ENCODE results near the gene RPS6KA3. TPM values are rescaled to one million over a fixed set of nuclear protein-coding genes. Genes with fewer than 3 reads are reported as not detected.

RPS6KA3 gene
- polyA plus RNA-seq (2013, experiment 1 of 2), result 9.6 TPM
- polyA plus RNA-seq (2013, experiment 2 of 2), result 12.0 TPM

DNA sequence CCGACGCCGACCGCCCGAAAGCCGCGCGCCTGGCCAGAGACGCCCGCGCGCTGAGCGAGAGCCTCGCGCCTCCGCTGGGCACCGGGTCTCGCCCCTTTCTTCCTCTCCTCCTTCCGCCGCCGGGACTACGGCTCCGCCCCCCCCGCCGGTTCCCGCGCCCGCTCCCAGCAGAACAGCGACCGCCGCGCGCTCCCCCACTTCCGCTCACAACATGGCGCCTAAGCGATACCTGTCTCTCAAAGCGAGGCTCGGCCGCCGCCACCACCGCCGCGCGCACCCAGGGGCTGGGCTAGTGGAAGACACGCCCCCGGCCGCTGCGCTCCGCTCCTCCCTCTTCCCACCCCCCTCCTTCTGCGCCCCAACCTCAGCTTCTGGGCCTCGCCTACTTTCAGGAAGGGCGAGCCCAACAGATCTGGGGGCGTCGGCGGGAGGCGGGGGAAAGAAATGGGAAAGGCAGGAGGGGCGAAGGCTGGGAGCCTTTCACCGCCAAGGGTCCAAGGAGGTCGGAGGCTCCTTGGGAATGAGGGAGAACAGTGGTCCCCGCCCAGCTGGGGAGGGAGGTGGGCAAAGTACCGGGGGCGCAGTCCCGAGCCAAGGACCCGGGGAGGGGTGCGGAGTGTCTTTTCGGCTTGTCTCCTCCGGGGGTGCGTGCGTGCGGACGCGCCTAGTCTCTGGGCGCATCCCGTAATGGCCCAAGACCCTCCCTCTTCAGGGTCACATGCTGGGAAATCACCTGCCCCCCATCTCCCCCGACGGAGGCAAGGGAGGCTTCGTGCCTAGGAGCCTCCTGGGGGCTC is at the start of gene RPS6KA3:
TSS of gene RPS6KA3 (minus strand) at position 100 of the 797 bp plus-strand sequence. CDS start 277 bp downstream, outside the sequence.
- Histone ChIP-seq H3K27me3 (ENCODE audit: insufficient read depth, low read length) (peaks cover 34% of the 10 kb centered on the region), H3K27ac (ENCODE audit: low read depth, low read length) (peak within 1 kb of the TSS; percentile 58; the same call in 1 of the 2 replicates), H3K4me1 (ENCODE audit: insufficient read depth, low read length) (0 out of 2 replicates have a peak, but pooled peaks cover 6% of the 10 kb centered on the region), H3K36me3 (ENCODE audit: insufficient read depth, low read length) (no peaks in the 10 kb centered on the region), H3K9ac (ENCODE audit: low read depth, low read length) (peak within 1 kb of the TSS; percentile 67), H3K9me3 (ENCODE audit: insufficient read depth, low read depth, low read length) (no peaks in the 10 kb centered on the region), H3K4me3 (ENCODE audit: low read length) (peak within 1 kb of the TSS; percentile 81)
- WGBS, result under 1% methylated on average over 75 of the region's 77 CpGs

DNA sequence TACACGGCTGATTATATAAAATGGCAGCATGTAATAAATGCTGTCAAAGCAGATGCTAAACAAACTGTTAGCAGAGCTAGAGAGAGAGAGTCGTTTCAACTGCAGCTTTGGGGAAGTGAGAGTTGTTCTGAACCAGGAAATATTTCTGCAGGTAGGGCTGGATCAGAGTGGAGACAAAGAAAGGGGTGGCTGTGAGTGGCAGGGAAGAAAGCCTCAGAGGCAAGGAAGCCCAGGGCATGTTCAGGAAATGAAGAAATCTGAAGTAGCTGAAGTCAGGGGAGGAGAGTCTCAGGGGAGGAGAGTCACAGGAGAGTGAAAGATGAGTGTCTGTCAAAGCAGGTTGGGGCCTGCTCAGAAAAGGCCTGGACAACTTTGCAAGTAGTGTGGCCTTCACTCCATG is 48.4 kb upstream of the RPS6KA3 start:
- no peaks in the 10 kb centered on the region for H3K36me3 ChIP-seq (ENCODE audit: insufficient read depth, low read length)
- WGBS, result 84% methylated on average over 2 of the region's 2 CpGs
- no peak overlapping the region for H3K4me3 ChIP-seq (ENCODE audit: low read length)
- no peak overlapping the region for H3K27ac ChIP-seq (ENCODE audit: low read depth, low read length)
- H3K9me3 ChIP-seq (ENCODE audit: insufficient read depth, low read depth, low read length), result no peaks in the 10 kb centered on the region
- H3K9ac ChIP-seq (ENCODE audit: low read depth, low read length), result no peak overlapping the region
- H3K4me1 ChIP-seq (ENCODE audit: insufficient read depth, low read length), result no peaks in the 10 kb centered on the region
- H3K27me3 ChIP-seq (ENCODE audit: insufficient read depth, low read length), result no peaks in the 10 kb centered on the region

DNA sequence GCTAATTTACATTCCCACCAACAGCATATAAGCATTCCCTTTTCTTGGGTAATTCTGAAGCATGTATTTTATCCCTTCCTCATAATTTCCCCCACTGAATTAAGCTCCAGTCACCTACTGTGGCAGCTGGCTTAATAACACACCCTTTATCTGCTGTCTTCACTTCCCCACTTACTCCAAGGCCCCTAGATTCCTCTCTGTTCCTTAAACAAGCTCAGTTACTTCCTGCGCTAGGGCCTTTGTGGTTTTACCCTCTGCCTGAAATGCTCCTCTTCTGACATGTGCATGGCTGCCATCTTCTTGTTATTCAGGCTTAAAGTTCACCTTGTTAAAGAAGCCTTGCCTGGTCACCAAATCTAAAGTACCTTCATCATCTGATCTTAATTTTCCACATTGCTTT is 47.2 kb upstream of the RPS6KA3 start:
- 98% methylated on average over 1 of the region's 1 CpG for WGBS
- H3K27ac ChIP-seq (ENCODE audit: low read depth, low read length), result no peak overlapping the region

DNA sequence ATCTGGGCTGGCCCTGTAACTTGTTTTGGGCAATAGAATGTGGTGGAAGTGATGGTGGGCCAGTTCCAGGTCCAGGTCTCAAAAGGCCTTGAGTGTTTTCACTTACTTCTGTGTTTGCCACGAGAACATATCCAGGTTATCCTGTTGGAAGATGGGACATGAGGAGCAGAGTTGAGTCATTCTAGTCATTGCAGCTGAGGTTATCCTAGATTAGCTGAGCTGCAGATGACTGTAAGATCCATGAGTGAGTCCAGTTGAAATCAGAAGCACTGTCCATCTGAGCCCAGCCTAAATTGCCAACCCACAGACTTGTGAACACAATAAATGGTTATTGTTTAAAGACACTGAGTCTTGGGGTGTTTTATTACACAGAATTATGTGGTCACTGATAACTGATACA is 45.3 kb upstream of the RPS6KA3 start:
- H3K9me3 ChIP-seq (ENCODE audit: insufficient read depth, low read depth, low read length), result no peaks in the 10 kb centered on the region
- no peaks in the 10 kb centered on the region for H3K27me3 ChIP-seq (ENCODE audit: insufficient read depth, low read length)
- 96% methylated on average over 1 of the region's 1 CpG for WGBS
- H3K4me1 ChIP-seq (ENCODE audit: insufficient read depth, low read length), result no peaks in the 10 kb centered on the region
- H3K27ac ChIP-seq (ENCODE audit: low read depth, low read length), result no peak overlapping the region
- H3K36me3 ChIP-seq (ENCODE audit: insufficient read depth, low read length), result no peaks in the 10 kb centered on the region
- H3K4me3 ChIP-seq (ENCODE audit: low read length), result no peak overlapping the region
- no peak overlapping the region for H3K9ac ChIP-seq (ENCODE audit: low read depth, low read length)

More for the DNA sequence above, 47.2 kb upstream of the RPS6KA3 start:
- no peaks in the 10 kb centered on the region for H3K36me3 ChIP-seq (ENCODE audit: insufficient read depth, low read length)
- no peaks in the 10 kb centered on the region for H3K9me3 ChIP-seq (ENCODE audit: insufficient read depth, low read depth, low read length)
- H3K4me3 ChIP-seq (ENCODE audit: low read length), result no peak overlapping the region
- no peaks in the 10 kb centered on the region for H3K4me1 ChIP-seq (ENCODE audit: insufficient read depth, low read length)
- H3K27me3 ChIP-seq (ENCODE audit: insufficient read depth, low read length), result no peaks in the 10 kb centered on the region
- no peak overlapping the region for H3K9ac ChIP-seq (ENCODE audit: low read depth, low read length)

DNA sequence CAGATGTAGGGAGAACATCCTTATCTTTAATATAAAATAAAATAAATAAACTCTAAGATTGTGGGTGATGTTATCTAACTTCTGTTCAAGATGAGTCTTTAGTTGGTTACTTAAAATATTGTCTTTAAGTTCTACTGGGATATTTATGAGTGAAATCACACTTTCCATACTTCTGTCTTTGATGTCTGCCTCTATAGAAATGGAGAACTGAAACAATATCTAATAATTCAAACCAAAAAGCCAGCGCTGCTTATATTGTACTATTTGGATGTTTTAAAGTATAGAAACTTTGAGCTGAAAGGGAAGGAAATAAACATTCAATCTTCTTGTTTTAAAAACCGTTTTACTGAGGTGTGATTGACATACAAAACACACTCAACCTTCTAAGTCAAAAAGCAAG is 44.8 kb upstream of the RPS6KA3 start:
- no peaks in the 10 kb centered on the region for H3K36me3 ChIP-seq (ENCODE audit: insufficient read depth, low read length)
- H3K27ac ChIP-seq (ENCODE audit: low read depth, low read length), result no peak overlapping the region
- H3K9me3 ChIP-seq (ENCODE audit: insufficient read depth, low read depth, low read length), result no peaks in the 10 kb centered on the region
- H3K4me3 ChIP-seq (ENCODE audit: low read length), result no peak overlapping the region
- no peak overlapping the region for H3K9ac ChIP-seq (ENCODE audit: low read depth, low read length)
- no peaks in the 10 kb centered on the region for H3K27me3 ChIP-seq (ENCODE audit: insufficient read depth, low read length)
- no CpG with 5 or more reads among the region's 2 CpGs for WGBS
- no peaks in the 10 kb centered on the region for H3K4me1 ChIP-seq (ENCODE audit: insufficient read depth, low read length)

DNA sequence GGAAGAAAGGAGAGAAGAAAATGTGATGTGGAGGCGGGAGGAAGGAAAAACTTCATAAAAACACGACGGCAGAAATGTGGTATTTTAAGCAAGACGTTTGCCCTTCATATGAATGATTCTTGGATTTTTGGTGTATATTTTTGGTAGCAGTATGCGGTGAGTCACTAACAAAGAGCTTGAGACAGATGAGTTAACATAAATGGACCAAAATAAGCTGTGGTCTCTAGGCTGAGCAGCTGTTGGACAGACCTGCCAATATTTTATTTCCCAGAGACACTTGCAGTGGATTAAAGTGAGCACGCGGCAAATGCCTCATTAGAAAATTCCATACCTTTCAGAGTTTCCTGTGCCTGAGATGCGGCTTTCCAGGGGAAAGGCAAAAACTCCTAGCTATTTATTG is 43.1 kb upstream of the RPS6KA3 start:
- Histone ChIP-seq H3K27me3 (ENCODE audit: insufficient read depth, low read length) (no peaks in the 10 kb centered on the region), H3K4me3 (ENCODE audit: low read length) (no peak overlapping the region), H3K27ac (ENCODE audit: low read depth, low read length) (no peak overlapping the region), H3K9me3 (ENCODE audit: insufficient read depth, low read depth, low read length) (no peaks in the 10 kb centered on the region), H3K36me3 (ENCODE audit: insufficient read depth, low read length) (no peaks in the 10 kb centered on the region), H3K9ac (ENCODE audit: low read depth, low read length) (no peak overlapping the region), H3K4me1 (ENCODE audit: insufficient read depth, low read length) (no peaks in the 10 kb centered on the region)
- WGBS, result 95% methylated on average over 8 of the region's 8 CpGs

DNA sequence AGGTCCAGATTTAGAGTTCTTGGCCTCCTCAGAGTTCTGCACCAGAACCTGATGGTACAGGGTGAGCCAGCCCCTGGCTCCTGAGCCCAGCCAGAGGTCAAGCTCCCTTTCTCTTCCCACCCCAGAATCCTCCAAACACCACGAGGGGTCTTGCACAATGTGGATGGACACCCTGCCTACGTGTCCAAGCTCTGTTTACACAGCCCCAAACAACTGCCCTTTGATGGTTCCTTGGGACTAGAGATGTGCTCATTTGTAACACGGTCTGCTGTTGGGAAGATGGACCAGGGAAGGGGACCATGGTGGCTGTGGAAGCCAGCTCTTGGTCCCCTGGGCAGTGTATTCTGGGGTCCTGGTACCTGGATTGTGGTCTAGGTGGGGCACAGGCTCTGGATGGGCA is 40.0 kb upstream of the RPS6KA3 start:
- no peak overlapping the region for H3K27ac ChIP-seq (ENCODE audit: low read depth, low read length)
- H3K27me3 ChIP-seq (ENCODE audit: insufficient read depth, low read length), result no peaks in the 10 kb centered on the region
- H3K4me3 ChIP-seq (ENCODE audit: low read length), result no peak overlapping the region
- no peaks in the 10 kb centered on the region for H3K36me3 ChIP-seq (ENCODE audit: insufficient read depth, low read length)
- no peaks in the 10 kb centered on the region for H3K4me1 ChIP-seq (ENCODE audit: insufficient read depth, low read length)
- H3K9me3 ChIP-seq (ENCODE audit: insufficient read depth, low read depth, low read length), result no peaks in the 10 kb centered on the region
- WGBS, result 93% methylated on average over 3 of the region's 3 CpGs
- no peak overlapping the region for H3K9ac ChIP-seq (ENCODE audit: low read depth, low read length)

DNA sequence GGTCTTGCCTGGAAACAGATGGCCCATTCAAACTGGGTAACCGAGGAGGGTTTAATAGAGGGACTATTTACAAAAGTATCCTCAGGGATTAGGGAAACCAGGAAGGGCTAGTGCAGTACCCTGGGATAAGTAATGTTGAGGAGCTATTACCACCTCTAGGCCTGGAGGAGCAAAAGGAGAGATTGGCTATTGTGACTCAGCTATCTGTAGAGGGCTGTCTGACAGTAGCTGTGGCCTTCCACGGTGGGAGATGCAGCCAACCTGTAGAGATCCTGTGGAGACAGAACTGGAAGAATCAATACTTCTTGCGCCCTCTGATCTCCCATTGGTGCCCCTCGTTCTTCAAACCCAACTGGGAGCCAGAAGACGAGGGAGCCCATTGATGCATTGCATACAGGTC is 34.1 kb upstream of the RPS6KA3 start:
- no peaks in the 10 kb centered on the region for H3K9me3 ChIP-seq (ENCODE audit: insufficient read depth, low read depth, low read length)
- no peak overlapping the region for H3K27ac ChIP-seq (ENCODE audit: low read depth, low read length)
- no peaks in the 10 kb centered on the region for H3K36me3 ChIP-seq (ENCODE audit: insufficient read depth, low read length)
- H3K27me3 ChIP-seq (ENCODE audit: insufficient read depth, low read length), result no peaks in the 10 kb centered on the region
- no peak overlapping the region for H3K4me3 ChIP-seq (ENCODE audit: low read length)
- H3K9ac ChIP-seq (ENCODE audit: low read depth, low read length), result no peak overlapping the region
- no peaks in the 10 kb centered on the region for H3K4me1 ChIP-seq (ENCODE audit: insufficient read depth, low read length)
- whole genome bisulfite sequencing, result 83% methylated on average over 5 of the region's 5 CpGs

DNA sequence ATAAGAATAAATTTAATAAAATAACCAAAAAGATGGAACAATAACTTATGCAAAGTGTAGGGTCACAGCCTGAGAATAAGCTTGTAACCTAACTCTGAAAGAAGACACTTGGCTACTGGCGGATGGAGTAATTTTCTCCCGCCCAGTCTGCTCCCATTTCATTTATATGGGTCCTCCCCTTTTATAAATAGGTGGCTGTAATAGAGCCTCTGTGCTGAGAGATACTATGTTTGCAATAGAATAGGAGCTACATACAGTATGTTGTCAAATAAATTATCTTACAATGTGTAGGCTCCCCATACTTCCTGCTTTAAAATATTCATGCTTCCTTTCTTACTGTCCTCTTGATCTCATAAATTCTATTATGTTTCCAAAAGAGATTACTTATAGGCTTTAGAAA is 28.2 kb upstream of the RPS6KA3 start:
- no peaks in the 10 kb centered on the region for H3K9me3 ChIP-seq (ENCODE audit: insufficient read depth, low read depth, low read length)
- no peak overlapping the region for H3K4me3 ChIP-seq (ENCODE audit: low read length)
- H3K4me1 ChIP-seq (ENCODE audit: insufficient read depth, low read length), result no peaks in the 10 kb centered on the region
- H3K9ac ChIP-seq (ENCODE audit: low read depth, low read length), result no peak overlapping the region
- no peak overlapping the region for H3K27ac ChIP-seq (ENCODE audit: low read depth, low read length)
- H3K27me3 ChIP-seq (ENCODE audit: insufficient read depth, low read length), result no peaks in the 10 kb centered on the region
- no peaks in the 10 kb centered on the region for H3K36me3 ChIP-seq (ENCODE audit: insufficient read depth, low read length)
- WGBS, result 83% methylated on average over 2 of the region's 2 CpGs

DNA sequence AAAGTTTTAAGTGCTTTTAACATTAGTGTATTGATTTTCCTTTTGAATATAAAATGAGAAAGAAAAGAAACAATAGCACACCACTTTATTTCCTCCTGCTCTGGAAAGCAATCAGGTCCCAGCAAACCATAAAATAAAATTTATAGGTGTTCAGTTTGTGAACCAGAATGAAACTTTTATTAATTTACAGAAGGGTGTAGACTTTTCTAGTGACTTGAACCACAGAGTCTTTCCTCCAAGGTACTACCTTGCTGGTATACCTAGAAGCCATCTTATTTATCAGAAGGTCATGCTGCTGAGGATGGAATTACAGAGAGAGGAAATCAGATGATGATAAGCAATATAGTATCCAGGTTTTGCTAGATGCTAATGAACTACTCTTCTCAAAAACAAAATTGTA is 27.6 kb upstream of the RPS6KA3 start:
- no peaks in the 10 kb centered on the region for H3K27me3 ChIP-seq (ENCODE audit: insufficient read depth, low read length)
- no peaks in the 10 kb centered on the region for H3K4me1 ChIP-seq (ENCODE audit: insufficient read depth, low read length)
- no peak overlapping the region for H3K27ac ChIP-seq (ENCODE audit: low read depth, low read length)
- H3K36me3 ChIP-seq (ENCODE audit: insufficient read depth, low read length), result no peaks in the 10 kb centered on the region
- H3K9ac ChIP-seq (ENCODE audit: low read depth, low read length), result no peak overlapping the region
- no peaks in the 10 kb centered on the region for H3K9me3 ChIP-seq (ENCODE audit: insufficient read depth, low read depth, low read length)
- H3K4me3 ChIP-seq (ENCODE audit: low read length), result no peak overlapping the region

DNA sequence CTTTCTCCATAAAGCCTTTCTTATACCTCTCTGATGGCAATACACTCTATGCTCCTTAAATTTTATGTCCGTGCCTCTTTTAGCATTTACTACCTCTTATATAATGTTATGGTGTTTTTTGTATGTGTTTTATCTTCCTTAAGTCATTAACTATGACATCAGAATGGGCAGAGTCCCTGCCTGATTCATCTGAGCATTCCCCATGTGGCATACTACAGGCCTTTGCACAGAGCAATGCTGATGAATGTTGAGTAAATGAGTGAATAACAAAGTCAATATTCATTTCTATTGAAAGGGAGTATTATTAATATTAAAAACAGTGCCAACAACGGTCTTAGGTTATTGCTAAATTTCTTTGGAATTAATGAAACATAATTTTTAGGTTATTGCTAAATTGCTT is 18.8 kb upstream of the RPS6KA3 start:
- Histone ChIP-seq H3K36me3 (ENCODE audit: insufficient read depth, low read length) (no peaks in the 10 kb centered on the region), H3K9ac (ENCODE audit: low read depth, low read length) (no peak overlapping the region), H3K4me1 (ENCODE audit: insufficient read depth, low read length) (no peaks in the 10 kb centered on the region), H3K9me3 (ENCODE audit: insufficient read depth, low read depth, low read length) (no peaks in the 10 kb centered on the region), H3K4me3 (ENCODE audit: low read length) (no peak overlapping the region), H3K27ac (ENCODE audit: low read depth, low read length) (no peak overlapping the region), H3K27me3 (ENCODE audit: insufficient read depth, low read length) (no peaks in the 10 kb centered on the region)
- no CpG with 5 or more reads among the region's 2 CpGs for WGBS

DNA sequence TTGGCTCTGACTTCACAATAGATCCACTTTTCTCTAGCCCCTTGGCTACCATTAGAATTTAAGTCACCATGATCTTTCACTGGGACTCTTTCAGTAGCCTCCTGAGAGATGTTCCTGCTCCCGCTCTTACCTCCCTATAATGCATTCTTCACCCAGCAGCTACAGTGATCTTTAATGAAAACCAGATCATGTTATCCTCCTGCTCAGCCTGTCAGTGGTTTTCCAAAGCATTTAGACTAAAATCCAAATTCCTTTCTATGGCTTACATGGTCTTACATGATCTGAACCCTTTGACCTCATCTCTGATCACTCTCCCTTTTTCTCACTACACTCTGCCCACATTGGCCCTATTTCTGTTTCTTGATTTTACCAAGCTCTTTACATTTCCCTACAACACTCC is 18.3 kb upstream of the RPS6KA3 start:
- no peak overlapping the region for H3K4me3 ChIP-seq (ENCODE audit: low read length)
- H3K36me3 ChIP-seq (ENCODE audit: insufficient read depth, low read length), result no peaks in the 10 kb centered on the region
- no peak overlapping the region for H3K27ac ChIP-seq (ENCODE audit: low read depth, low read length)
- no peaks in the 10 kb centered on the region for H3K27me3 ChIP-seq (ENCODE audit: insufficient read depth, low read length)
- no peaks in the 10 kb centered on the region for H3K9me3 ChIP-seq (ENCODE audit: insufficient read depth, low read depth, low read length)
- 96% methylated on average over 1 of the region's 1 CpG for WGBS
- no peaks in the 10 kb centered on the region for H3K4me1 ChIP-seq (ENCODE audit: insufficient read depth, low read length)
- H3K9ac ChIP-seq (ENCODE audit: low read depth, low read length), result no peak overlapping the region
